Tibial artery (tissue), 4 donors: ENCODE data around the gene AP5Z1.
A peak's percentile ranks its signal among the peaks of the same experiment; 100 is the strongest.

Experiments
- DNase-seq, 2 donors: peaks; one replicate each; pipeline ENCODE4 v3.0.0-alpha.2; 2019
- H3K27ac ChIP-seq, 2 donors: fragments of 200-600 bp; sonication (generic) in 1 of 2; 1 replicate in 1 of 2; 2 replicates in 1 of 2; pipeline ENCODE4 v1.5.1; 2018 to 2019; ENCODE audit warnings: mild to moderate bottlenecking in 1 of 2
- H3K27me3 ChIP-seq, 2 donors: fragments of 200-600 bp; sonication (generic) in 1 of 2; one replicate each; pipeline versions ENCODE4 v1.5.1 to v1.6.0; 2016 to 2019
- H3K36me3 ChIP-seq, 3 donors: fragments of 200-600 bp; sonication (generic) in 2 of 3; one replicate each; pipeline ENCODE4 v1.5.1; 2016 to 2019; ENCODE audit warnings: mild to moderate bottlenecking in 2 of 3
- H3K4me1 ChIP-seq, 4 donors: fragments of 200-600 bp; sonication (generic) in 2 of 4; 1 replicate in 3 of 4; 2 replicates in 1 of 4; pipeline ENCODE4 v1.5.1; 2016 to 2019
- H3K4me3 ChIP-seq, 2 donors: fragments of 200-600 bp; sonication (generic) in 1 of 2; 1 replicate in 1 of 2; 2 replicates in 1 of 2; pipeline ENCODE4 v1.5.1; 2018 to 2019; ENCODE audit warnings: mild to moderate bottlenecking in 2 of 2
- H3K9me3 ChIP-seq, 3 donors: fragments of 200-600 bp; sonication (generic) in 1 of 3; one replicate each; pipeline ENCODE4 v1.5.1; 2016 to 2019
- intact Hi-C: fragments of 100-400 bp; cut with DNase I; formaldehyde crosslinking; loops from one replicate; pipeline ENCODE4 v1.15.0; 2023; ENCODE audit warnings: low total_unique reads
- TF ChIP-seq, protein P1 (sequence below), 2 experiments: fragments of 200-600 bp in 1 of 2; fragments of 450-650 bp in 1 of 2; IDR thresholded peaks; one replicate each; pipeline ENCODE4 v1.5.1; 2017 to 2019; ENCODE audit warnings: antibody characterized with exemption in 2 of 2, mild to moderate bottlenecking in 1 of 2, moderate library complexity in 1 of 2

AP5Z1 gene

DNA sequence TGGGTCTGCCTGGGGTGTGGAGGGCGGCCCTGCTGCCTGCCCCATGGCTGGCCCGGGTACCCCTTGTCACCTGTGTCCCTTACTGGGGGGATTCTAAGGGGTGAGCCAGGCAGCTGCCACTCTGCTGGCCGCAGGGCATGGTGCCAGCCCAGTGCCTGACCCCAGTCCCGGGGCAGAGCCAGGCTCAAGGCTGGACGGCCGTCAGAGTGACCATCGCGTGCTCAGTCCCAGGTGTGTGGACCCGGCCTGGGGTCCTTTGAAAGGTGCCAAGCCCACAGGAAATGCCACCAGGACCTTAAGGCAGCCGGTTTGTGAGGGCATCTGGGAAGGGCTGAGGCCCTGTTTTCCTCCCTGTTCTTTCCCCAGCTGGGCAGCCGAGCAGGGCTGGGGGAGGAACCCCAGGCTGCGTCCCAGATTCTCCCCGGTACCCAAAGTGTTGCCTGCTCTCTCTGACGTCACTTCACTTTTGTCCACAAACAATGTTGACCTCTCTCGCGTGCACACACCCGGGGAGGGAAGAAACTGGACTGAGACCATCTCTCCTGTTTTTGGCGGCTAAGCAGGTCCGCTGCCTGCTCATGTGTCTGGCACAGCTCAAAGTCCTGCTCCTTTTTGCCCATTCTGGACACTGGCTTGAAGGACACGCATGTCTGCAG is 48.8 kb downstream of the AP5Z1 start:
- intact Hi-C loops, result no loop called here
- no peak for DNase-seq
- no peak overlapping the region for H3K4me3 ChIP-seq
- H3K36me3 ChIP-seq, result no peaks in the 10 kb centered on the region
- TF ChIP-seq, protein P1, sequence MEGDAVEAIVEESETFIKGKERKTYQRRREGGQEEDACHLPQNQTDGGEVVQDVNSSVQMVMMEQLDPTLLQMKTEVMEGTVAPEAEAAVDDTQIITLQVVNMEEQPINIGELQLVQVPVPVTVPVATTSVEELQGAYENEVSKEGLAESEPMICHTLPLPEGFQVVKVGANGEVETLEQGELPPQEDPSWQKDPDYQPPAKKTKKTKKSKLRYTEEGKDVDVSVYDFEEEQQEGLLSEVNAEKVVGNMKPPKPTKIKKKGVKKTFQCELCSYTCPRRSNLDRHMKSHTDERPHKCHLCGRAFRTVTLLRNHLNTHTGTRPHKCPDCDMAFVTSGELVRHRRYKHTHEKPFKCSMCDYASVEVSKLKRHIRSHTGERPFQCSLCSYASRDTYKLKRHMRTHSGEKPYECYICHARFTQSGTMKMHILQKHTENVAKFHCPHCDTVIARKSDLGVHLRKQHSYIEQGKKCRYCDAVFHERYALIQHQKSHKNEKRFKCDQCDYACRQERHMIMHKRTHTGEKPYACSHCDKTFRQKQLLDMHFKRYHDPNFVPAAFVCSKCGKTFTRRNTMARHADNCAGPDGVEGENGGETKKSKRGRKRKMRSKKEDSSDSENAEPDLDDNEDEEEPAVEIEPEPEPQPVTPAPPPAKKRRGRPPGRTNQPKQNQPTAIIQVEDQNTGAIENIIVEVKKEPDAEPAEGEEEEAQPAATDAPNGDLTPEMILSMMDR (IDR thresholded peaks at IDR 0.05), result no peak
- H3K27me3 ChIP-seq, result no peaks in the 10 kb centered on the region
- no peaks in the 10 kb centered on the region for H3K9me3 ChIP-seq
- H3K27ac ChIP-seq, result no peak overlapping the region
- H3K4me1 ChIP-seq, result peaks cover 0 to 18% (median 13%) of the 10 kb centered on the region in 4 donors

DNA sequence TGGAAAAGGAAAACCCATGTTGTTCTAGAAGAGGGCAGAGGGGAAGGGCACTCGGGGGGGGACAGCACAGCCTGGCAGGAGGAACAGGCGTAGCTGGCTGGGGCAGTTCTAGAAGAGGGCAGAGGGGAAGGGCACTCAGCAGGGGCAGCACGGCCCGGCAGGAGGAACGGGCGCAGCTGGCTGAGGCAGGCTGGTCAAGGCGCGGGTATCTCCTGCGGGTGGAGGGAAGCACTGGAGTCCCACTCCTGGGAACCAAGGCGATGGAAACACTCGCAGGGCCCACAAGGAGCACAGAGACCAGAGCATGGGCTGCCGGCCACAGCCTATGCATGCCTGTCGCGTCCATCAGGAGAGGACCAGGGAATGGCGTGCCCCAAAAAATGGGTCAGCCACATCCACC is 49.7 kb downstream of the AP5Z1 start:
- intact Hi-C loops, result no loop called here
- DNase-seq, result no peak
- TF ChIP-seq, protein P1 (IDR thresholded peaks at IDR 0.05), result no peak
- Histone ChIP-seq H3K36me3 (no peaks in the 10 kb centered on the region), H3K4me3 (no peak overlapping the region), H3K27ac (no peak overlapping the region), H3K4me1 (peaks cover 0 to 10% (median 5%) of the 10 kb centered on the region in 4 donors), H3K27me3 (no peaks in the 10 kb centered on the region), H3K9me3 (no peaks in the 10 kb centered on the region)

DNA sequence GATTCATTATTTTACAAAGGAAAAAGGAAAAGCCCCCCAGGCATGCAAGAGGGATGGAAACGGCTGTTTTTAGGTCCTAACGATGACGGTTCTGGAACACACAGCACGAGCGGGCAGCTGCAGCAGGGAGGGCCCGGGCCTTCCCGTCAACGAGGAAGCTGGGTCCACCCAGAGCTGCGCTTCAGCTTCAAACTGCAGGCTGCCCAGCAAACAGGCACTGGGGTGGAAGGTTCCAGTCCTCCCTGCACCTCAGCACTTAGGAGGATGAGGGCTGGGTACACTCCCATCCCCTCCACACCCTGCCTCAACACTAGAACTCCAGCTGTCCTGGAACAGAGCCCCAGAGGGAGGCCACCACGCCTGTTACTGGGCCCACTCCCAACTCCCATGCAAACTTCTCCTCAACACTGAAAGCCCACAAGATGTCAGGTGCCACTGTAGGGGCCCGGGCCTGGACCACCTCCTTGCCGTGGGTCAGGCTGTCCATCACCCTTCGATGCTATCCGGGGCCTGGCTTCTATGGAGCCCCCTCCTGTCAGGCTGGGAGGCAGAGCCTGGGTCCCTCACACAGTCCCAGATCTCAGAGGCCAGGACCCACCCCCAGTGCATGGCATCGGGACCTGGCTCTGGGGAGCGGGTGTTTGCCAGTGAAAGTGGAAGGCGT is 53.4 kb downstream of the AP5Z1 start:
- Histone ChIP-seq H3K27ac (no peak overlapping the region), H3K4me1 (no peaks in the 10 kb centered on the region), H3K27me3 (no peaks in the 10 kb centered on the region), H3K4me3 (no peak overlapping the region), H3K9me3 (no peaks in the 10 kb centered on the region), H3K36me3 (peaks cover 0 to 10% (median 5%) of the 10 kb centered on the region in 3 donors)
- TF ChIP-seq, protein P1 (IDR thresholded peaks at IDR 0.05), result no peak
- DNase-seq, result no peak
- intact Hi-C loops, result no loop called here

DNA sequence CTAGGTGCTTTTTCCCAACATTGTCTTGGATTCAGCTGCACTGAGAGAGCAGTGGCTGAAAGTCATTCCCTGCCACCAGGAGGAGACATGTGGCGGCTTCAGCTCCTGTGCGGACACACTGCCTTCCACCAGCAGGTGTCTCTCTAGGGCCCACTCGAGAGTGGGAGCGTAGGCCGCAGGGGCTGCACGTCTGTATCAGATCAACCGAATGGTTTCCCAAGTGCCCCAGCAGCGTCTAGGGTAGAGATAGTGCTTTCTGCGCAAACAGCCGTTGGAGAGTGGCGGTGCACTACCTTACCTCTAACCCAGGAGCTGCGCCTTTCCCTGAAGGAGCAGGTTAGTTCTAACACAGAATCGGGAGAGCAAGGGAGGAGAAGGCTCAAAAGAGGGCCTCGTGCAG is 54.8 kb downstream of the AP5Z1 start:
- peak in 1 of 2 donors; percentile 51 for DNase-seq
- intact Hi-C loops, result loop anchor here (5.0 kb wide), 1 partner anchor 52 kb away; the partner anchor contains the start of gene RADIL
- Histone ChIP-seq H3K27ac (no peak overlapping the region), H3K36me3 (peaks cover 0 to 23% (median 12%) of the 10 kb centered on the region in 3 donors), H3K4me3 (no peak overlapping the region), H3K4me1 (no peaks in the 10 kb centered on the region), H3K9me3 (no peaks in the 10 kb centered on the region), H3K27me3 (no peaks in the 10 kb centered on the region)
- TF ChIP-seq, protein P1 (IDR thresholded peaks at IDR 0.05), result peak; percentile 62 to 79

DNA sequence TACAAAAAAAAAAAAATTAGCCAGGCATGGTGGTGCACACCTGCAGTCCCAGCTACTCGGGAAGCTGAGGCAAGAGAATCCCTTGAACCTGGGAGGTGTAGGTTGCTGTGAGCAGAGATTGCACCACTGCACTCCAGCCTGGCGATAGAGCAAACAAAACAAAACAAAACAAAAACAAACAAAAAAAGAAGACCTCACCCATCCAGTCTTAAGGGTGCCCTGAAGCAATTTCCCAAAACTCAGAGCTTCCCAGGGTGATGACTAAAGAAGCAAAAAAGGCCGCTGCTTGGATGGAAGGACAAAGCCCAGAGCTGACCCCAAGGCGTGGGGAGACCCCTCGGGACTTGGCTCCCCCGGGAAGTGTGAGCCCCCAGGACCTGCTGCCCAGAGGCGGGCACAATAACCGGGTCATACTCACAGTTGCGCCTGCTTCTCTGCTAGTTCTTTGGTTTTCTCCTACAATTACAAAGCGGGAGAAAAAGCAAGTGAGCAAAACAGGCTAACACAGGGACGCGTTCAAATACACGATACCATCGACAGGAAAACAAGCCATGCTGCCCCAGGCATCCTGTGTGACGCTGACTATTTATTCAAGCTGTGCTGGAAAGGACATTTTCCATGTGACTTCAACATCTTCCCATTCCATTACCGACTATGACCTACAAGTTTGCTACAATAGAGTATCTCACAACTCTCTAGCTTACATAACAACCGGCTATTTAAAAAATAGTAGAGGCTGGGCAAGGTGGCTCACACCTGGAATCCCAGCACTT is 56.5 kb downstream of the AP5Z1 start:
- TF ChIP-seq, protein P1 (IDR thresholded peaks at IDR 0.05), result no peak
- Histone ChIP-seq H3K36me3 (peaks cover 0 to 35% (median 19%) of the 10 kb centered on the region in 3 donors), H3K27ac (no peak overlapping the region), H3K9me3 (no peaks in the 10 kb centered on the region), H3K4me1 (no peaks in the 10 kb centered on the region), H3K27me3 (no peaks in the 10 kb centered on the region), H3K4me3 (no peak overlapping the region)
- intact Hi-C loops, result loop anchor here (5.0 kb wide), 1 partner anchor 50 kb away; the partner anchor contains the start of gene RADIL
- no peak for DNase-seq
